ENCODE measurements around the gene NTM. TPM values are rescaled to one million over a fixed set of nuclear protein-coding genes. Genes with fewer than 3 reads are reported as not detected.

Gene NTM
- total and polyA plus RNA-seq, 2 of the 8 experiments (the other 6 are each of a cell fraction or from before 2014, with no cell fraction given): 13.4 to 20.0 TPM

GRCh38 chr11:131811383-131811782, 441.0 kb downstream of the NTM start:
- Histone ChIP-seq H4K8ac (ENCODE audit: extremely low read depth, insufficient read depth, low read length) (no peak overlapping the region), H3K27me3 (replicated peaks in 1 of 4; ENCODE audit: control insufficient read depth in 3 of 4, extremely low read depth in 1 of 4, insufficient read depth in 3 of 4, low read length in 3 of 4) (no peaks in the 10 kb centered on the region), H3K23me2 (ENCODE audit: low read depth, low read length) (no peaks in the 10 kb centered on the region), H3K36me3 (ENCODE audit: control insufficient read depth in 2 of 4, insufficient read depth in 4 of 4, low read length in 3 of 4) (no peaks in the 10 kb centered on the region), H4K20me1 (replicated peaks in 1 of 2; ENCODE audit: control insufficient read depth in 1 of 2, insufficient read depth in 2 of 2, low read length in 2 of 2) (no peaks in the 10 kb centered on the region), H2BK15ac (ENCODE audit: low read length) (no peak overlapping the region), H2AK5ac (ENCODE audit: low read depth, low read length) (no peak overlapping the region), H3K79me2 (ENCODE audit: control insufficient read depth in 1 of 2, insufficient read depth in 2 of 2, low read length in 2 of 2) (no peaks in the 10 kb centered on the region), H3K4me3 (ENCODE audit: extremely low read depth in 1 of 4, insufficient read depth in 2 of 4, low read depth in 3 of 4, low read length in 4 of 4) (no peak overlapping the region), H3K4ac (replicated peaks; ENCODE audit: insufficient read length, low read depth, low read length) (no peak overlapping the region), H2BK120ac (replicated peaks; ENCODE audit: low read depth, low read length) (no peak overlapping the region), H3K79me1 (ENCODE audit: low read depth, low read length) (no peaks in the 10 kb centered on the region), H3K56ac (replicated peaks; ENCODE audit: insufficient read length, low read depth, low read length) (no peak overlapping the region), H2BK5ac (ENCODE audit: low read depth, low read length) (no peak overlapping the region), H2BK20ac (ENCODE audit: low read length) (no peak overlapping the region), H4K5ac (ENCODE audit: insufficient read length, low read depth, low read length) (no peak overlapping the region), H3K4me1 (replicated peaks in 1 of 4; ENCODE audit: control insufficient read depth in 3 of 4, insufficient read depth in 4 of 4, low read length in 3 of 4) (peaks cover 4 to 21% (median 9%) of the 10 kb centered on the region in 4 experiments), H2AFZ (ENCODE audit: low read length) (no peak overlapping the region), H3K14ac (ENCODE audit: insufficient read length) (no peak overlapping the region), H3K23ac (ENCODE audit: insufficient read length) (no peak overlapping the region), H3K18ac (ENCODE audit: extremely low read depth, low read length) (no peak overlapping the region), H4K91ac (replicated peaks; ENCODE audit: insufficient read length, low read length) (no peak overlapping the region), H3K9me3 (ENCODE audit: insufficient read depth in 2 of 2, low read depth in 1 of 2, low read length in 1 of 2) (no peaks in the 10 kb centered on the region), H2BK12ac (ENCODE audit: low read depth, low read length) (no peak overlapping the region), H3K9ac (replicated peaks in 1 of 4; ENCODE audit: extremely low read depth in 1 of 4, low read depth in 3 of 4, low read length in 3 of 4) (no peak overlapping the region), H3K27ac (ENCODE audit: low read depth, low read length) (no peak overlapping the region), H3K4me2 (ENCODE audit: insufficient read depth in 1 of 2, low read depth in 2 of 2, low read length in 2 of 2) (no peak overlapping the region)
- TF ChIP-seq CHD2 (IDR thresholded peaks at IDR 0.05; ENCODE audit: low read length) (no peak), SP4 (IDR thresholded peaks at IDR 0.05; ENCODE audit: low read length) (no peak), TAF1 (IDR thresholded peaks at IDR 0.05; ENCODE audit: low read depth, low read length) (no peak), FOSL1 (IDR thresholded peaks at IDR 0.05; ENCODE audit: insufficient read depth, low read depth, low read length) (no peak), HDAC2 (IDR thresholded peaks at IDR 0.05; ENCODE audit: borderline replicate concordance in 1 of 2, low read depth in 2 of 2, low read length in 2 of 2) (no peak), TBP (IDR thresholded peaks at IDR 0.05; ENCODE audit: low read depth, low read length) (no peak), SP2 (IDR thresholded peaks at IDR 0.05; ENCODE audit: low read length) (no peak), SP1 (IDR thresholded peaks at IDR 0.05; ENCODE audit: low read depth, low read length) (no peak), PHF8 (conservative IDR thresholded peaks at IDR 0.05; ENCODE audit: low read depth, low read length) (no peak), HDAC6 (IDR thresholded peaks at IDR 0.05; ENCODE audit: low read depth, low read length) (no peak), CTBP2 (IDR thresholded peaks at IDR 0.05; ENCODE audit: borderline replicate concordance, insufficient read depth, insufficient read length, low read length) (no peak)
- ChIA-PET POLR2A (ENCODE audit: partially characterized antibody) (interaction anchor here (1.5 kb wide), 1 partner anchor 9 kb away, joined by 5 read pairs; no protein-coding TSS in a partner anchor), CTCF (ENCODE audit: partially characterized antibody) (interaction anchor here (0.6 to 1.4 kb wide), 5 partner anchors 55 to 304 kb away, joined by 3 read pairs; no protein-coding TSS in a partner anchor)
- WGBS, 2 experiments (ENCODE audit: extremely low coverage in 1 of 2, insufficient coverage in 1 of 2, insufficient read length in 1 of 2, insufficient replicate concordance in 2 of 2, low coverage in 1 of 2, low lambda C conversion rate in 2 of 2, missing lambda C conversion rate in 1 of 2): 80% methylated on average over 3 of the region's 3 CpGs; no CpG with 5 or more reads in 1 of the 2 experiments
- DNase-seq (ENCODE audit: low read depth in 1 of 2, low spot score in 2 of 2): no peak
- FAIRE-seq: no peak
